Measurements from ENCODE around the gene LY6G5C.

DNA sequence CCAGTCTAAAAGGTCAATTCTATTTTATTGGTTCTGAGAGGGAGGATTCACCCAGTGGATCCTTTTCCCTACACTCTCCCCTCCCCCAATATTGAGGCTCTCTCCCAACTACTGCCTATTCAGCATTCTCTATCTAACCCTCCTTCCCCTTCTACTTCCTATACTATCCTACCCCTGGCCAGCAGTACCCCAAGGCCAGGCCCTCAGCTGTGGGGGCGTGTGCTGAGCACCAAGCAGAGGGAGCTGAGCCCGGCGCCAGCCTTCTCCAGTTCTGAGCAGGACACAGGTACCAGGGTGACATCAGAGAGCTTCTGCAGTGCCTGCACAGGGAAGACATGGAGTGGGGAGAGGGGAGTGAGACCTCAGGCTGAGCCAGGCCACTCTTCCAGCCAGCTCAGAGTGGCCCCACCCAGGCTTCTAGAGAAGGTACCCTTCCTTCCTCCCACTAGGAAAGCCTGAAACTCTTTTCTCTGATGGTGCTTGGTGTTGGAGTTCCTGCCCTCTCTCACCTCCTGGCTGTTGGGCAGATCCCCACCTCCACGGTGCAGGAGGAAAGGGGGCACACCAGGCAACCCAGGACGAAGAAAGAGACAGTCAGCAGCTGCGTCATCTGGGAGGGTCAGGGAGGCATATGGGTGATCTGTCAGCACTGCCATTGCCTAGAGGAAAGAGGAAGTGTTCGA is 46.3 kb upstream of the LY6G5C start:
- TF ChIP-seq, protein P1, sequence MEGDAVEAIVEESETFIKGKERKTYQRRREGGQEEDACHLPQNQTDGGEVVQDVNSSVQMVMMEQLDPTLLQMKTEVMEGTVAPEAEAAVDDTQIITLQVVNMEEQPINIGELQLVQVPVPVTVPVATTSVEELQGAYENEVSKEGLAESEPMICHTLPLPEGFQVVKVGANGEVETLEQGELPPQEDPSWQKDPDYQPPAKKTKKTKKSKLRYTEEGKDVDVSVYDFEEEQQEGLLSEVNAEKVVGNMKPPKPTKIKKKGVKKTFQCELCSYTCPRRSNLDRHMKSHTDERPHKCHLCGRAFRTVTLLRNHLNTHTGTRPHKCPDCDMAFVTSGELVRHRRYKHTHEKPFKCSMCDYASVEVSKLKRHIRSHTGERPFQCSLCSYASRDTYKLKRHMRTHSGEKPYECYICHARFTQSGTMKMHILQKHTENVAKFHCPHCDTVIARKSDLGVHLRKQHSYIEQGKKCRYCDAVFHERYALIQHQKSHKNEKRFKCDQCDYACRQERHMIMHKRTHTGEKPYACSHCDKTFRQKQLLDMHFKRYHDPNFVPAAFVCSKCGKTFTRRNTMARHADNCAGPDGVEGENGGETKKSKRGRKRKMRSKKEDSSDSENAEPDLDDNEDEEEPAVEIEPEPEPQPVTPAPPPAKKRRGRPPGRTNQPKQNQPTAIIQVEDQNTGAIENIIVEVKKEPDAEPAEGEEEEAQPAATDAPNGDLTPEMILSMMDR (IDR thresholded peaks at IDR 0.05; ENCODE audit: insufficient read depth, low read length, poor library complexity, severe bottlenecking) = no peak
- TF ChIP-seq EZH2phosphoT487 (conservative IDR thresholded peaks at IDR 0.05; ENCODE audit: low read length) = no peak

Measured in SU-DHL-6 (cell line).